SH-SY5Y (cell line): ENCODE data around the gene ATG12.

Source experiments
- GATA2 ChIP-seq: IDR thresholded peaks from 2 replicates; pipeline ENCODE4 v1.6.1; 2011; ENCODE audit warnings: mild to moderate bottlenecking, low read depth, low read length
- GATA3 ChIP-seq: IDR thresholded peaks from 2 replicates; pipeline ENCODE4 v1.6.1; 2011; ENCODE audit warnings: low read depth, mild to moderate bottlenecking, low read length, moderate library complexity

DNA sequence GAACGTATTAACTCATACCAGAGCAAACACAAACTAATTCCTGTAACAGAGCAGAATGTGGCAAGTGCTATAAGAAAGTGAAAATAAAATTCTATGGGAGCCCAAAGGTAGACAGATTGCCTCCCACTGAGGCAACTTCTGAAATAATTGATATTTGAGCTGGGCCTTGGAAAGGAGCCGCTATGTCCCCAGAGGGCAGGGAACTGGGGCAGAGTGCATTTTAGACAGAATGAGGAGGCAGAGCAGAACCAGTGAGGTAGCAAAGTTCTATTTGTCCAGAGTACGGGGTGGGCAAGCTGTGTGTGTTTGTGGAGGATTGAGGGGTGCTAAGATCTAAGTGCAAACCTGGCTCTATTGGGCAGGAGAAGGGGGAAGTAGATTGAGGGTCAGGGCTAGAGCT lies 44.7 kb downstream of the ATG12 start:
- no peak for TF ChIP-seq GATA2
- TF ChIP-seq GATA3, result no peak
